Transverse colon (tissue), 4 donors: Measurements from ENCODE around the gene ZBTB39. TPM values are rescaled to one million over a fixed set of nuclear protein-coding genes. Genes with fewer than 3 reads are reported as not detected.

ENCODE experiments used
- DNase-seq: peaks from one replicate; pipeline ENCODE4 v3.0.0-alpha.2; 2019
- H3K27ac ChIP-seq, 4 donors: fragments of 200-600 bp; sonication (generic); 2 replicates each; pipeline ENCODE4 v1.5.1; 2016 to 2018; ENCODE audit warnings: inconsistent platforms in 4 of 4
- H3K27me3 ChIP-seq: fragments of 200-600 bp; sonication (generic); 2 replicates; pipeline ENCODE4 v1.5.1; 2017; ENCODE audit warnings: inconsistent platforms
- H3K36me3 ChIP-seq, 4 donors: fragments of 200-600 bp; sonication (generic); 2 replicates each; pipeline ENCODE4 v1.5.1; 2017 to 2019; ENCODE audit warnings: inconsistent platforms in 4 of 4
- H3K4me1 ChIP-seq, 4 donors: fragments of 200-600 bp; sonication (generic); 2 replicates each; pipeline ENCODE4 v1.5.1; 2017 to 2020; ENCODE audit warnings: inconsistent platforms in 4 of 4
- H3K4me3 ChIP-seq, 4 donors: fragments of 200-600 bp; sonication (generic); 1 replicate in 1 of 4; 2 replicates in 3 of 4; pipeline versions ENCODE4 v1.5.1 to v1.6.1; 2017 to 2019; ENCODE audit warnings: inconsistent platforms in 4 of 4
- H3K9me3 ChIP-seq, 2 donors: fragments of 200-600 bp; sonication (generic); 2 replicates each; pipeline ENCODE4 v1.5.1; 2017 to 2019; ENCODE audit warnings: inconsistent platforms in 2 of 2
- CTCF ChIP-seq, 5 experiments: fragments of 200-600 bp in 3 of 5; fragments of 450-650 bp in 2 of 5; sonication (generic) in 3 of 5; IDR thresholded peaks; 1 replicate in 2 of 5; 2 replicates in 3 of 5; pipeline ENCODE4 v1.5.1; 2016 to 2017; ENCODE audit warnings: antibody characterized with exemption in 5 of 5, inconsistent platforms in 3 of 5, mild to moderate bottlenecking in 2 of 5, moderate library complexity in 1 of 5
- EP300 ChIP-seq: sonication (generic); formaldehyde crosslinking; IDR thresholded peaks from one replicate; pipeline ENCODE4 v1.6.1; 2017; ENCODE audit warnings: antibody characterized with exemption, low read depth
- POLR2A ChIP-seq: fragments of 450-650 bp; IDR thresholded peaks from one replicate; pipeline ENCODE4 v1.6.1; 2016; ENCODE audit warnings: antibody characterized with exemption, mild to moderate bottlenecking, moderate library complexity
- POLR2AphosphoS5 ChIP-seq, 3 donors: sonication (generic); formaldehyde crosslinking; IDR thresholded peaks; one replicate each; pipeline ENCODE4 v1.6.1; 2016; ENCODE audit warnings: antibody characterized with exemption in 3 of 3
- WGBS, 2 donors: methylation state at CpG; one replicate each; pipeline ENCODE4 v1.1.5; 2018; ENCODE audit warnings: low coverage in 1 of 2; 5-methylcytosine and 5-hydroxymethylcytosine counted together
- in situ Hi-C, 4 donors: fragments of 200-750 bp; cut with MboI; loops; one replicate each; pipeline versions ENCODE4 v1.15.0 to v1.15.1; 2017; ENCODE audit warnings: low sequenced_read_pairs in 3 of 4, low pct_ligation_motif_present in 1 of 4, low pct_unique_long_range_greater_than_20kb in 1 of 4
- intact Hi-C: fragments of 100-400 bp; cut with DNase I; formaldehyde crosslinking; loops from one replicate; pipeline ENCODE4 v1.15.1; 2023; ENCODE audit warnings: low total_unique reads
- total RNA-seq, 4 donors: library from RNA; depleted of rRNA; stranded (reverse); fragments of >200 nt; gene quantifications; one replicate each; pipeline ENCODE4 v1.1.0, GENCODE V29; 2016

ZBTB39 gene
- total RNA-seq, 4 donors from 2014 or later, result 3.4 to 8.0 (median 4.8) TPM

GRCh38 chr12:56954057-56954957 lies 52.0 kb downstream of the ZBTB39 start:
- H3K27ac ChIP-seq, result no peak overlapping the region
- in situ Hi-C loops (no loop called here), intact Hi-C loops (no loop called here)
- H3K9me3 ChIP-seq, result peaks cover 0 to 6% of the 10 kb centered on the region in 2 donors
- H3K27me3 ChIP-seq, result no peaks in the 10 kb centered on the region
- 89% methylated on average over 6 of the region's 6 CpGs; no CpG with 5 or more reads in 1 of the 2 donors for WGBS, 2 donors
- DNase-seq, result no peak
- TF ChIP-seq POLR2AphosphoS5 (IDR thresholded peaks at IDR 0.05), result no peak
- no peak for TF ChIP-seq POLR2A
- TF ChIP-seq EP300, result no peak
- no peak for TF ChIP-seq CTCF (IDR thresholded peaks at IDR 0.05)
- no peak overlapping the region for H3K4me3 ChIP-seq
- H3K36me3 ChIP-seq, result no peaks in the 10 kb centered on the region
- peaks cover 0 to 7% (median 0%) of the 10 kb centered on the region in 4 donors for H3K4me1 ChIP-seq

- peaks cover 0 to 7% (median 0%) of the 10 kb centered on the region in 4 donors for H3K4me1 ChIP-seq
- intact Hi-C loops (no loop called here), in situ Hi-C loops (no loop called here)
- no peaks in the 10 kb centered on the region for H3K27me3 ChIP-seq
- no peak overlapping the region for H3K4me3 ChIP-seq
- TF ChIP-seq EP300, result no peak
- TF ChIP-seq POLR2AphosphoS5 (IDR thresholded peaks at IDR 0.05), result no peak
- no peak for TF ChIP-seq POLR2A
- TF ChIP-seq CTCF (IDR thresholded peaks at IDR 0.05), result no peak
- WGBS, 2 donors, result 12 to 38% methylated on average over 1 of the region's 1 CpG
- DNase-seq, result no peak
- H3K9me3 ChIP-seq, result peaks cover 0 to 1% of the 10 kb centered on the region in 2 donors
- no peaks in the 10 kb centered on the region for H3K36me3 ChIP-seq
- no peak overlapping the region for H3K27ac ChIP-seq
Observed at GRCh38 chr12:56953314-56953713, 53.0 kb downstream of the ZBTB39 start.

- WGBS, 2 donors, result 88 to 90% methylated on average over 2 to 11 of the region's 11 CpGs
- in situ Hi-C loops (no loop called here), intact Hi-C loops (no loop called here)
Observed at GRCh38 chr12:56951582-56952339, 54.6 kb downstream of the ZBTB39 start.

More at GRCh38 chr12:56951582-56952339, 54.6 kb downstream of the ZBTB39 start:
- no peak for TF ChIP-seq POLR2A
- no peak for TF ChIP-seq POLR2AphosphoS5 (IDR thresholded peaks at IDR 0.05)
- no peak for TF ChIP-seq CTCF (IDR thresholded peaks at IDR 0.05)
- no peak for TF ChIP-seq EP300
- no peak overlapping the region for H3K4me3 ChIP-seq
- H3K9me3 ChIP-seq, result no peaks in the 10 kb centered on the region
- DNase-seq, result no peak
- H3K4me1 ChIP-seq, result no peaks in the 10 kb centered on the region
- H3K27ac ChIP-seq, result no peak overlapping the region
- no peaks in the 10 kb centered on the region for H3K36me3 ChIP-seq
- H3K27me3 ChIP-seq, result no peaks in the 10 kb centered on the region
